HepG2 (cell line): ENCODE measurements around the gene SCGB3A1. TPM values are rescaled to one million over a fixed set of nuclear protein-coding genes. Genes with fewer than 3 reads are reported as not detected.

Experiments
- ATAC-seq: fragments of 200-7000 bp; cut with Tn5 transposase; 3 replicates; pipeline ENCODE4 v1.9.1; 2020; ENCODE audit warnings: mild to moderate bottlenecking, moderate library complexity
- BruUV-seq: library from RNA; stranded (reverse); fragments of 400-500 nt; replicated peaks from 2 replicates; lab custom pipeline; 2021; lab: Mats Ljungman, UMichigan
- CTCF ChIA-PET: fragments of 300-600 bp; formaldehyde crosslinking; extraction: SDS; loops from one replicate; lab custom pipeline; 2021; ENCODE audit warnings: low total read pairs, inconsistent platforms, low intra/inter-chr PET ratio; lab: Yijun Ruan, JAX
- POLR2A ChIA-PET: fragments of 350-600 bp; sonication (Branson Sonifier 250); formaldehyde crosslinking; loops from one replicate; lab custom pipeline; 2020; ENCODE audit warnings: antibody characterized with exemption, inconsistent platforms; lab: Yijun Ruan, JAX
- DNase-seq: peaks from one replicate; pipeline ENCODE4 v3.0.0-alpha.2; 2015; ENCODE audit warnings: low spot score
- FAIRE-seq: peaks from 3 replicates; lab custom pipeline; 2011; peaks lifted over from hg19 to GRCh38; lab: Jason Lieb, UNC
- H2AFZ ChIP-seq: one replicate; pipeline ENCODE4 v1.6.1; 2011; ENCODE audit warnings: low read length, inconsistent platforms
- H3K27ac ChIP-seq: fragments of 300-600 bp; 3 replicates; pipeline ENCODE4 v1.8.0; 2011; ENCODE audit warnings: mixed run types, mild to moderate bottlenecking, mixed read lengths, low read length, inconsistent platforms; ENCODE audit not compliant: insufficient read depth; ENCODE audit errors: extremely low read length
- H3K27me3 ChIP-seq, 2 experiments: fragments of 200-600 bp in 1 of 2; 2 replicates in 1 of 2; 3 replicates in 1 of 2; pipeline versions ENCODE4 v1.6.0 to v1.8.0; 2011; ENCODE audit warnings: low read length in 2 of 2, mild to moderate bottlenecking in 2 of 2, moderate library complexity in 2 of 2, inconsistent platforms in 1 of 2; ENCODE audit not compliant: insufficient read depth in 2 of 2, control insufficient read depth in 1 of 2
- H3K36me3 ChIP-seq, 2 experiments: fragments of 200-600 bp in 1 of 2; replicated peaks in 1 of 2; 2 replicates in 1 of 2; 3 replicates in 1 of 2; pipeline versions ENCODE4 v1.5.1 to v1.8.0; 2011; ENCODE audit warnings: low read length in 2 of 2, inconsistent platforms in 1 of 2; ENCODE audit not compliant: insufficient read depth in 2 of 2, control insufficient read depth in 1 of 2
- H3K4me1 ChIP-seq: 2 replicates; pipeline ENCODE4 v1.5.1; 2012; ENCODE audit warnings: low read length, inconsistent platforms; ENCODE audit not compliant: insufficient read depth
- H3K4me2 ChIP-seq: 2 replicates; pipeline ENCODE4 v1.6.0; 2011; ENCODE audit warnings: low read depth, low read length, inconsistent platforms
- H3K4me3 ChIP-seq, 3 experiments: fragments of 200-600 bp in 1 of 3; sonication (generic), shearing (Covaris generic) in 1 of 3; replicated peaks in 1 of 3; 2 replicates each; pipeline ENCODE4 v1.5.1; 2011 to 2016; ENCODE audit warnings: low read length in 3 of 3, inconsistent platforms in 2 of 3, low read depth in 2 of 3, mild to moderate bottlenecking in 2 of 3, control low read depth in 1 of 3, mixed read lengths in 1 of 3; ENCODE audit not compliant: insufficient read depth in 1 of 3
- H3K79me2 ChIP-seq: one replicate; pipeline ENCODE4 v1.6.1; 2011; ENCODE audit warnings: low read length, inconsistent platforms; ENCODE audit not compliant: insufficient read depth
- H3K9ac ChIP-seq: 2 replicates; pipeline ENCODE4 v1.6.0; 2011; ENCODE audit warnings: mild to moderate bottlenecking, low read depth, low read length, inconsistent platforms; ENCODE audit not compliant: insufficient read depth
- H3K9me3 ChIP-seq: 2 replicates; pipeline ENCODE4 v1.5.1; 2012; ENCODE audit warnings: mild to moderate bottlenecking, low read length
- H4K20me1 ChIP-seq: 2 replicates; pipeline ENCODE4 v1.6.0; 2011; ENCODE audit warnings: inconsistent platforms, mild to moderate bottlenecking, low read length, moderate library complexity; ENCODE audit not compliant: insufficient read depth
- ATAD3A ChIP-seq: sonication (generic); formaldehyde crosslinking; IDR thresholded peaks from 2 replicates; pipeline ENCODE4 v1.4.0; 2020; ENCODE audit warnings: missing genetic modification reagents
- FOXO4 ChIP-seq: sonication (generic); formaldehyde crosslinking; conservative IDR thresholded peaks from 2 replicates; pipeline ENCODE4 v1.8.1; 2023; ENCODE audit warnings: missing genetic modification reagents
- GATAD2A ChIP-seq: IDR thresholded peaks from 2 replicates; pipeline ENCODE4 v1.6.1; 2016
- HOMEZ ChIP-seq: IDR thresholded peaks from 2 replicates; pipeline ENCODE4 v1.6.1; 2016; ENCODE audit warnings: low read depth
- MAFF ChIP-seq: IDR thresholded peaks from 2 replicates; pipeline ENCODE4 v1.6.1; 2011; ENCODE audit warnings: low read depth, low read length, improper control_type of control experiment
- MAFK ChIP-seq, 2 experiments: IDR thresholded peaks in 1 of 2; conservative IDR thresholded peaks in 1 of 2; 2 replicates each; pipeline ENCODE4 v1.6.1; 2011; ENCODE audit warnings: improper control_type of control experiment in 2 of 2, low read length in 2 of 2
- REST ChIP-seq, 2 experiments: IDR thresholded peaks; 2 replicates each; pipeline ENCODE4 v1.6.1; 2011 to 2012; ENCODE audit warnings: low read length in 2 of 2, borderline replicate concordance in 1 of 2, low read depth in 1 of 2, mild to moderate bottlenecking in 1 of 2, moderate library complexity in 1 of 2
- SALL1 ChIP-seq: sonication (generic); formaldehyde crosslinking; IDR thresholded peaks from 2 replicates; pipeline ENCODE4 v1.8.0; 2022; ENCODE audit warnings: mild to moderate bottlenecking, missing genetic modification reagents
- SOX5 ChIP-seq: IDR thresholded peaks from 2 replicates; pipeline ENCODE4 v1.6.1; 2016; ENCODE audit warnings: borderline replicate concordance
- ZNF441 ChIP-seq: sonication (generic); formaldehyde crosslinking; IDR thresholded peaks from 2 replicates; pipeline ENCODE4 v1.7.0; 2021; ENCODE audit warnings: missing genetic modification reagents, borderline replicate concordance
- WGBS: methylation state at CpG from one replicate; pipeline ENCODE4 v1.1.6; 2017; ENCODE audit warnings: low lambda C conversion rate; 5-methylcytosine and 5-hydroxymethylcytosine counted together
- in situ Hi-C: cut with HindIII; loops from 2 replicates; pipeline ENCODE4 v1.10.0; 2017; ENCODE audit warnings: low pct_unique_long_range_greater_than_20kb; ENCODE audit not compliant: extremely low pct_ligation_motif_present
- intact Hi-C: fragments of 100-400 bp; cut with micrococcal nuclease; formaldehyde crosslinking; loops from one replicate; pipeline ENCODE4 v1.10.0; 2022; ENCODE audit not compliant: unreplicated experiment
- polyA plus RNA-seq, 8 experiments: library from polyadenylated mRNA; depleted of rRNA in 3 of 8; stranded (reverse) in 7 of 8; unstranded in 1 of 8; fragments of >200 nt; fragmentation: Illumina TruSeq in 4 of 8; extraction: Trizol in 4 of 8; gene quantifications; 2 replicates each; pipeline versions ENCODE4 v1.2.1 to v1.2.3, GENCODE V29; 2011 to 2016; ENCODE audit warnings: low read depth in 4 of 8, missing spikeins in 1 of 8, mixed read lengths in 1 of 8; ENCODE audit not compliant: insufficient read depth in 1 of 8
- total RNA-seq, 5 experiments: library from RNA; depleted of rRNA; stranded (reverse); fragments of >200 nt; fragmentation: Illumina TruSeq; extraction: Trizol; gene quantifications; 2 replicates each; pipeline ENCODE4 v1.2.3, GENCODE V29; 2016; ENCODE audit warnings: low read depth in 1 of 5

Gene SCGB3A1
- total and polyA plus RNA-seq, 2 of the 13 experiments (the other 11 are each of a cell fraction or from before 2014, with no cell fraction given): not detected

DNA sequence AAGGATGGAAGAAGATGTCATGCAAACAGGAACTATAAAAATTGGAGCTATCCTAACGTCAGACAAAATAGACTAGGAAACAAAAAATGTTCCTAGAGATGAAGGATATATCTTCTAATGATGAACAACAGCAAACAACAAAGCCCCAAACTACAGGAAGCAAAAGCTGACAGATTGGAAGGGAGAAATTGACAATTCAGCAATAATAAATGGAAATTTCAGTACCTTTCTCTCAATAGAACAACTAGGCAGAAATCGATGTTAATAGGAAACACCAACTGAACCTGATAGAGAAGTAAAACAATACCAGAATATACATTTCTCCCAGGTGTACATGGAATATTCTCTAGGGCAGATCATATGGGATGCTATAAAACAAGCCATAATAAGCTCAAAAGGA, 7.6 kb downstream of the SCGB3A1 start:
- Histone ChIP-seq H3K79me2 (no peaks in the 10 kb centered on the region), H3K4me3 (no peak overlapping the region), H3K9ac (no peak overlapping the region), H3K4me1 (no peaks in the 10 kb centered on the region), H3K36me3 (no peaks in the 10 kb centered on the region), H4K20me1 (no peaks in the 10 kb centered on the region), H3K27me3 (peaks cover 2 to 9% of the 10 kb centered on the region in 2 experiments; a peak in 3 of 5 replicates), H3K9me3 (no peaks in the 10 kb centered on the region), H3K4me2 (no peak overlapping the region), H2AFZ (no peak overlapping the region), H3K27ac (no peak overlapping the region)
- DNase-seq: no peak
- no peak for ATAC-seq
- in situ Hi-C loops: no loop called here
- TF ChIP-seq MAFF (peak; percentile 61; the same call in 1 of the 2 replicates), MAFK (conservative IDR thresholded peaks at IDR 0.05 in 1 of 2, IDR thresholded peaks at IDR 0.05 in 1 of 2; ENCODE audit: low read length in 2 of 2) (peak; percentile 24 to 64; a peak in 3 of 4 replicates), SOX5 (CRISPR knock-in tag) (no peak), GATAD2A (no peak), SALL1 (CRISPR knock-in tag) (no peak), ATAD3A (CRISPR knock-in tag) (no peak)
- FAIRE-seq: no peak
- ChIA-PET POLR2A (no interaction called here), CTCF (no interaction called here)
- WGBS: 39% methylated on average over 2 of the region's 2 CpGs
- no TSS peak for BruUV-seq
- intact Hi-C loops: no loop called here

GRCh38 chr5:180580681-180581080, 10.6 kb downstream of the SCGB3A1 start:
- no TSS peak for BruUV-seq
- H3K4me3 ChIP-seq: no peak overlapping the region
- peaks cover 0 to 5% of the 10 kb centered on the region in 2 experiments; a peak in 2 of 5 replicates for H3K36me3 ChIP-seq
- no peak overlapping the region for H3K9ac ChIP-seq
- no peaks in the 10 kb centered on the region for H3K4me1 ChIP-seq
- 90% methylated on average over 6 of the region's 6 CpGs for WGBS
- H3K27me3 ChIP-seq: no peaks in the 10 kb centered on the region
- no peaks in the 10 kb centered on the region for H4K20me1 ChIP-seq
- ChIA-PET CTCF (no interaction called here), POLR2A (no interaction called here)
- DNase-seq (no peak), FAIRE-seq (no peak), ATAC-seq (no peak)
- H3K4me2 ChIP-seq: no peak overlapping the region
- intact Hi-C loops: no loop called here
- no peak overlapping the region for H3K27ac ChIP-seq
- no peaks in the 10 kb centered on the region for H3K79me2 ChIP-seq
- no peaks in the 10 kb centered on the region for H3K9me3 ChIP-seq
- H2AFZ ChIP-seq: no peak overlapping the region
- in situ Hi-C loops: no loop called here
- TF ChIP-seq ZNF441 (CRISPR knock-in tag) (no peak), HOMEZ (CRISPR knock-in tag) (no peak), FOXO4 (CRISPR knock-in tag) (no peak), REST (IDR thresholded peaks at IDR 0.05; ENCODE audit: borderline replicate concordance in 1 of 2, low read depth in 1 of 2, low read length in 2 of 2) (no peak)
